Stimulated activated CD4-positive, alpha-beta T cell treated with anti-CD3 and anti-CD28 coated beads, Interleukin-15, amount 100 ng/mL, for 24 hours (primary cell): ENCODE data around the gene PHKA1.
A peak's percentile ranks its signal among the peaks of the same experiment; 100 is the strongest.
"Not testable (repeated sequence)": the region's sequence is repeated elsewhere in the genome, so short reads cannot be mapped to it uniquely, and the experiment has no call there.

Source experiments
- DNase-seq: peaks from one replicate; pipeline ENCODE4 v3.0.0-alpha.2; 2020

Gene PHKA1

DNA sequence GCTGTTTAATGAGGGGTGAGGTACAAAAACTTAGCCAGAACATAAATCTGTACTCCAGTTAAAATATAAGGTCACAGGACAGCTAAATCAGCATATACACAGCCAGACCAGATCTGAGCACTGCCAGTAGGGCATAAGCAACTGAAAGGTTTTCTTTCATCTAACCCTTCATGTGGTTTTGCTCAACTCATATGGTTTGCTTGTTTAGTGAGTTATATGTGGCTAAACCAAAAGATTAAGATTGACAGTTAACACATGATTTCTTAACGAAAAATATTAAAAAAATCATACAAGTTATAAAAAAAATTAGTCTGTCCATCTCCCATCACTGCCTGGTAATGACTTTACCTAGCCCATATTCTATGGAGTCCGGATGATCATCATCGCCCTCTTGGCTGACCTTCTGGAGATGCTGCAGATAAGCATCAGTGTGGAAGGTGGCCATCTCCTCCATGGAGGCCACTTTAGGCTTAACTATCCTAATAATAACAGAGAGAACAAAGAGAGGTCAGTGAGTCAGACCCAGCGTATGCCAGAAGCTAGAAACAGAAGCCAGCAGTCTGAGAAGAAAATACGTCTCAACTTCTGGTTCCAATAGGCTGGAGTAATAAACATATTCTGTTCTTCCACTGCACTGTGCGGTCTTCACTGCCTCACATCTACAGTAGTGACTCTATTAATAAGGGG is 145.6 kb downstream of the PHKA1 start:
- no peak for DNase-seq

DNA sequence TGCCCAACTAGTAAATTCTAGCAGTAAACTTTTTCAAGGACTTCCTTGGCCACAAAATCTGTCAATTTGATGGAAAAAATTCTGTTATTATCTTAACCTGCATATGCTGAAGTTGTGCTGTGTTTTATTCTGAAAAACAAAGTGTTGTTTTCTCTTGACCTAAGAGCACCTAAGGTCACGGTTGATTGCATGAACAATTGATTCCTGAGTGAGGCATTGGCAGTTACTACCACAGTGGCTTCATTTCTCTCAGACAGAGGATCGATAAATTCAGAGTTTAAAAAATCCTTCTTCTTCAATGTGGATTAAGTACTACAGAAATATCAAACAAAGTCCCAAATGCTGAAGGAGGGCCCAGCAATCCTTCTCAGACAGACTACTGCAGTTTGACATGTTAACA is 147.7 kb downstream of the PHKA1 start:
- no peak for DNase-seq

DNA sequence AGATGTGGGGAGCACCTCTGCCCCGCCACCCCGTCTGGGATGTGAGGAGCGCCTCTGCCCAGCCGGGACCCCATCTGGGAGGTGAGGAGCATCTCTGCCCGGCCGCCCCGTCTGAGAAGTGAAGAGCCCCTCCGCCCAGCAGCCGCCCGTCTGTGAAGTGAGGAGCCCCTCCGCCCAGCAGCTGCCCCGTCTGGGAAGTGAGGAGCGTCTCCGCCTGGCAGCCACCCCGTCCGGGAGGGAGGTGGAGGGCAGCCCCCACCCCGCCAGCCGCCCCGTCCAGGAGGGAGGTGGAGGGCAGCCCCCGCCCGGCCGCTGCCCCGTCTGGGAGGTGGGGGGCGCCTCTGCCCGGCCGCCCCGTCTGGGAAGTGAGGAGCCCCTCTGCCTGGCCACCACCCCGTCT is 154.5 kb downstream of the PHKA1 start:
- DNase-seq, result not testable (repeated sequence)

DNA sequence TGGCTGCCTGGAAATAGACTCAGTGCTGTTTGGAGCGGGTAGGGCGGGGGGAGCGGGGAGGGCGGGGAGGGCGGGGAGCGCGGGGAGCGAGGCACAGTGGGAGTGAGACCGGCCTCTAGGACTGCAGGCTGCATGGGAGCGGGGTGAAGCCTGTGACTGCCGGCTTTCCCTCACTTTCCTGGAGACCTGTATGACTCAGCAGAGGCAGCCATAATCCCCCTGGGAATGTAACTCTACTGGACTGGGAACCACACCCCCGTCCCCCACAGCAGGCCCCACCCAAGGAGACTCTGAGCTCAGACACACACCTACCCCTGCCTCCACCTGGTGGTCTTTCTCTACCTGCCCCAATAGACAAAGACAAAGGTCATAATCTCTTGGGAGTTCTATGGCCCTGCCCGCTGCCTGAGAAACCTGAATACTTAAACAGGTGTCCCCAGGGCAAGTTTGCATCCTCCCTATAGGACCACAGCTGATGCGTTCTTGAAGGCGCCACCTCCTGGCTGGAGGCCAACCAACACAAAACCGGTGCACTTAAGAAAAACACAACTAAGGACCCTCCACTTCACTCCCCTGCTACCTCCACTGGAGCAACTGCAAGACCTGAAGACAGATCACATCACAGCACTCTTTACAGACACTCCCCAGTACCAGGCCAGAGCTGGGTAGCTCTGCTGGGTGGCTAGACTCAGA is 159.5 kb downstream of the PHKA1 start:
- DNase-seq, result peak; percentile 1

DNA sequence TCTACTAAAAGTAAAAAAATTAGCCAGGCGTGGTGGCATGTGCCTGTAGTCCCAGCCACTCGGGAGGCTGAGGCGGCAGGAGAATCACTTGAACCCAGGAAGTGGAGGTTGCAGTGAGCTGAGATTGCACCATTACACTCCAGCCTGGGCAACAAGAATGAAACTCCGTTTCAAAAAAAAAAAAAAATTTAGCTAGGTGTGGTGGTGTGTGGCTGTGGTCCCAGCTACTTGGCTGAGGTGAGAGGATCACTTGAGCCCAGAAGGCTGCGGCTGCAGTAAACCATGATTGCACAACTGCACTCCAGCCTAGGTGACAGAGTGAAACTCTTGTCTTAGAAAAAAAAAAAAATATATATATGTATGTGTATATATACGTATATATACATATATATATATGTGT is 161.7 kb downstream of the PHKA1 start:
- DNase-seq, result not testable (repeated sequence)

DNA sequence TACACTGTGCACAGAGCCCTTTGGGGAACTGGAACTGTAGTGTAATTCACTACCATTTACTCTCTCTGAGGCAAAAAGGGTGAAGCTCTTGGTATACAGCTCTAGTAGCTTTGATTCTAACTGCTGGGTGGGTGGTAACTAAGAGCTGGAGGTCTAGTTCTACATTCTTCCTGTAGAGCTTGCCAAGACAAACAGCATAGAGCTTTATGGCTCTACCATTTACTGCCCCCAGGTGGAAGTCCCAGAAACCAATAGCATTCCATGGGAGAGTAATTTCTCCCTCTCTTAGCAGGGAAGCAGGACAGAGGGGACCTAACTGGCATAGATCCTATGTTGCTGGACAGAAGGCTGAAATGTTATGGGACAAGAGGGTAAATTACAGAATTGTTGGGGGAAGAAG is 168.1 kb downstream of the PHKA1 start:
- no peak for DNase-seq

DNA sequence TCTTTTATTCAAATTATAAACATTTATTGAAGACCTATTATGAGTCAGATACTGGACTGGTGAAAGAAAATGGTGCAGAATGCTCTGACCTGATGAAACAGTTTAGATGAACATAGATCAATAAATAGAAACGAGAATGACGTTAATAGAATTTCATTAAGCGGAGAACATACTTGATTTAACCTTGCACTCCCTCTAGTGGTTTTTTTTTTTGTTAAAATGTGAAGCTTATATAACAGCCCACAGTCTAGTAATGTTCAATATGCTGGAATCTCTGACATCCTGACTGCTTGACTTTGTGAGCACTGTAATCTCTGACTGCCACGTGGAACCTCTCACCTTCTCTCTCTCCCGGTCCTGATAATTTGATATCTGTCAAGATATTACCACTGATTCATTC is 173.8 kb downstream of the PHKA1 start:
- no peak for DNase-seq

DNA sequence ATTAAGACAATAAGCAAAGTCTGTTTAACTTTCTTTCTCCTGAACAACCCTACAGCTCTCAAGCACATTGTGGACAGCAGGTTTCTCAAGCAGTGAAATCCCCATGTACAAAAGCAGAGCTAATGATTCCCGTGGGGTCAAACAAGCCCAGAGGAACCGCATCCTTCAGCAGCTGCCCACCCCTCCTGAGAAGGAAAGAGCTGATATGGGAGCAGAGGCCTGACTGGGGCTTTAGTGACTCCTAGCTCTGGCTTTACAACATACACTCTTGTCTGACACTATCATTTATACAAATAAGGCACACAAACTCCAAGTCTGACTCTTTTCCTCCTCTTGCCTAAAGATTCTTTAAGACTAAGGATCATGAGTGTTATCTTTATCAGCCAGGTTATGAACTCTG is 174.3 kb downstream of the PHKA1 start:
- no peak for DNase-seq

DNA sequence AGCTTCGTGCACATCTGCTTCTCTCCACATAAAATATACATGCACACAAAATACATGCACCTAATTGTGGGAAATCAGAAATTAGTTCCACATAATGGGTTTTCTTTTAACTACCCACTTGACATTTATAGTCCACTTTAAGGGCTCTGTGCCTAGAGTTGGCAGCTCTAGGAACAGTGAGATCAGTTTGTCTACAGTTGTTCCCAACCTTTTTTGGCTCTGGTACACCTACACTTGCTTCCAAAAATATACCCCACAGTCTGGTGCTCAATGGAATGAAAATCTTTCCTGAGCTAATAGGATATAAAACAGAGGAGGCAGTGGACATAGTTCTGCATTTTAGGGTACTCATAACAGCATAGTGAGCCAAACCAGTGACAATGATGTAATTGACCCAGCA is 177.6 kb downstream of the PHKA1 start:
- DNase-seq, result no peak

DNA sequence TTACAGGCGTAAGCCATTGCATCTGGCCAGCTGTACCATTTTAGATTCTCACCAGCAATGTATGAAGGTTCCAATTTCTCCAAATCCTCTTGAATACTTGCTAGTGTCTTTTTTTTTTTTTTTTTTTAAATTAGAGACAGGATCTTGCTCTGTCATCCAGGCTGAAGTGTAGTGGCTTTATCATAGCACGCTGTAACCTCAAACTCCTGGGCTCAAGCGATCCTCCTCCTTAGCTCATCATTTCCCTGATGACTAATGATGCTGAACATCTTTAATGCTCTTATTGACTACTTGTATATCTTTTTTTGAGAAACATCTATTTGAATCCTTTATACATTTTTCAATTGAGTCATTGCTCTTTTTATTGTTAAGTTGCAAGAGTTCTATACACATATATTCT is 181.7 kb downstream of the PHKA1 start:
- DNase-seq, result no peak
